ENCODE data around the gene ZNF324B. TPM values are rescaled to one million over a fixed set of nuclear protein-coding genes. Genes with fewer than 3 reads are reported as not detected.

The ZNF324B gene
- total and polyA plus RNA-seq, 2 donors (not counting 1 experiment from before 2014, with no cell fraction given), result 5.6 to 17.4 TPM

GRCh38 chr19:58479736-58480480, 28.5 kb downstream of the ZNF324B start:
- peaks cover 12 to 16% of the 10 kb centered on the region in 2 donors for H3K4me1 ChIP-seq (ENCODE audit: control insufficient read depth in 2 of 2, insufficient read depth in 2 of 2, low read length in 2 of 2)
- intact Hi-C loops (cut with micrococcal nuclease), result loop anchor here (5.0 kb wide), 1 partner anchor 118 kb away; the partner anchor contains the start of gene ZNF497
- Mint-ChIP-seq H3K27me3 (no peaks in the 10 kb centered on the region), H3K27ac (no peak overlapping the region), H3K9me3 (ENCODE audit: insufficient read depth) (no peaks in the 10 kb centered on the region), H3K4me3 (no peak overlapping the region), H3K4me1 (peaks cover 18% of the 10 kb centered on the region)
- CTCF ChIA-PET, result no interaction called here
- no peak overlapping the region for H3K9ac ChIP-seq (ENCODE audit: low read length)
- TF ChIP-seq EZH2 (IDR thresholded peaks at IDR 0.05; ENCODE audit: borderline replicate concordance, insufficient read depth, low read depth, low read length, poor library complexity, severe bottlenecking), result no peak
- no peak for TF ChIP-seq CTCF (IDR thresholded peaks at IDR 0.05)
- H3K36me3 ChIP-seq (replicated peaks in 1 of 2; ENCODE audit: control extremely low read depth in 1 of 2, control insufficient read depth in 1 of 2, extremely low read depth in 1 of 2, insufficient read depth in 2 of 2, low read length in 1 of 2), result peaks cover 0 to 2% of the 10 kb centered on the region in 2 experiments
- H2AFZ ChIP-seq (ENCODE audit: insufficient read depth, low read depth, low read length, poor library complexity, severe bottlenecking), result no peak overlapping the region
- no peaks in the 10 kb centered on the region for H3K79me2 ChIP-seq (ENCODE audit: control insufficient read depth, insufficient read depth, low read length)
- WGBS (ENCODE audit: insufficient coverage), result 91% methylated on average over 24 of the region's 28 CpGs
- DNase-seq, result no peak
- no peaks in the 10 kb centered on the region for H3K27me3 ChIP-seq (replicated peaks in 1 of 4; ENCODE audit: control extremely low read depth in 1 of 4, control insufficient read depth in 3 of 4, insufficient read depth in 4 of 4, low read length in 3 of 4)
- H3K4me2 ChIP-seq (replicated peaks; ENCODE audit: low read depth, low read length, poor library complexity, severe bottlenecking), result no peak overlapping the region
- no peak overlapping the region for H3K4me3 ChIP-seq (ENCODE audit: control extremely low read depth in 1 of 5, extremely low read depth in 1 of 5, insufficient read depth in 1 of 5, low read depth in 2 of 5, low read length in 4 of 5)
- no peaks in the 10 kb centered on the region for H4K20me1 ChIP-seq (ENCODE audit: control insufficient read depth, insufficient read depth, low read length, poor library complexity, severe bottlenecking)
- no peaks in the 10 kb centered on the region for H3K9me3 ChIP-seq (ENCODE audit: control extremely low read depth in 1 of 3, control insufficient read depth in 2 of 3, insufficient read depth in 1 of 3, low read length in 2 of 3)
- POLR2A ChIA-PET, result no interaction called here
- ATAC-seq (ENCODE audit: low read depth), result no peak
- H3K27ac ChIP-seq (ENCODE audit: low read length in 2 of 2), result no peak overlapping the region

GRCh38 chr19:58480481-58480830, 29.0 kb downstream of the ZNF324B start:
- H3K36me3 ChIP-seq (replicated peaks in 1 of 2; ENCODE audit: control extremely low read depth in 1 of 2, control insufficient read depth in 1 of 2, extremely low read depth in 1 of 2, insufficient read depth in 2 of 2, low read length in 1 of 2), result peaks cover 0 to 2% of the 10 kb centered on the region in 2 experiments
- H3K9me3 ChIP-seq (ENCODE audit: control extremely low read depth in 1 of 3, control insufficient read depth in 2 of 3, insufficient read depth in 1 of 3, low read length in 2 of 3), result no peaks in the 10 kb centered on the region
- no peak overlapping the region for H2AFZ ChIP-seq (ENCODE audit: insufficient read depth, low read depth, low read length, poor library complexity, severe bottlenecking)
- H3K79me2 ChIP-seq (ENCODE audit: control insufficient read depth, insufficient read depth, low read length), result no peaks in the 10 kb centered on the region
- intact Hi-C loops (cut with micrococcal nuclease), result no loop called here
- H3K27me3 Mint-ChIP-seq, result no peaks in the 10 kb centered on the region
- POLR2A ChIA-PET, result no interaction called here
- H3K4me1 Mint-ChIP-seq, result peaks cover 13% of the 10 kb centered on the region
- no peak overlapping the region for H3K4me3 ChIP-seq (ENCODE audit: control extremely low read depth in 1 of 5, extremely low read depth in 1 of 5, insufficient read depth in 1 of 5, low read depth in 2 of 5, low read length in 4 of 5)
- no peak overlapping the region for H3K9ac ChIP-seq (ENCODE audit: low read length)
- no peak overlapping the region for H3K4me2 ChIP-seq (replicated peaks; ENCODE audit: low read depth, low read length, poor library complexity, severe bottlenecking)
- H3K9me3 Mint-ChIP-seq (ENCODE audit: insufficient read depth), result no peaks in the 10 kb centered on the region
- H3K27ac ChIP-seq (ENCODE audit: low read length in 2 of 2), result no peak overlapping the region
- H3K27ac Mint-ChIP-seq, result no peak overlapping the region
- no peak for TF ChIP-seq EZH2 (IDR thresholded peaks at IDR 0.05; ENCODE audit: borderline replicate concordance, insufficient read depth, low read depth, low read length, poor library complexity, severe bottlenecking)
- TF ChIP-seq CTCF (IDR thresholded peaks at IDR 0.05), result no peak
- H4K20me1 ChIP-seq (ENCODE audit: control insufficient read depth, insufficient read depth, low read length, poor library complexity, severe bottlenecking), result no peaks in the 10 kb centered on the region
- no peak overlapping the region for H3K4me3 Mint-ChIP-seq
- 91% methylated on average over 20 of the region's 20 CpGs for WGBS (ENCODE audit: insufficient coverage)
- no peak for DNase-seq
- H3K27me3 ChIP-seq (replicated peaks in 1 of 4; ENCODE audit: control extremely low read depth in 1 of 4, control insufficient read depth in 3 of 4, insufficient read depth in 4 of 4, low read length in 3 of 4), result no peaks in the 10 kb centered on the region
- no peak for ATAC-seq (ENCODE audit: low read depth)
- peaks cover 7 to 11% of the 10 kb centered on the region in 2 donors for H3K4me1 ChIP-seq (ENCODE audit: control insufficient read depth in 2 of 2, insufficient read depth in 2 of 2, low read length in 2 of 2)
- CTCF ChIA-PET, result no interaction called here

Measured in B cell (primary cell).